ENCODE measurements around the gene XRCC6.

DNA sequence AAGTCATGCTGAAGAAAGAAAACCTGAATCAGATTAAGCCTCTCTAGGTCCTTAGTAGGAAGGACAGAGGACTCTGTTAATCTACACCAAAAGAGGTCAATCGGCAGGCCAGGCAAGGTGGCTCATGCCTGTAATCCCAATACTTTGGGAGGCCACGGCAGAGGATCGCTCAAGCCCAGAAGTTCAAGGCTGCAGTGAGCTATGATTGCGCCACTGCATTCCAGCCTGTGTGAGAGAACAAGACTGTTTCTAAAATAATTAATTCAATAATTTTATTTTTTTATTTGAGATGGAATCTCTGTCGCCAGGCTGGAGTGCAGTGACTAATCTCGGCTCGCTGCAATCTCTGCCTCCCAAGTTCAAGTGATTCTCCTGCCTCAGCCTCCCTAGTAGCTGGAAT, 4.5 kb downstream of the XRCC6 start:
- no peak for TF ChIP-seq POLR2A (IDR thresholded peaks at IDR 0.05; ENCODE audit: borderline replicate concordance, extremely low read depth, insufficient read depth, insufficient read length)
- TF ChIP-seq EZH2phosphoT487 (IDR thresholded peaks at IDR 0.05; ENCODE audit: borderline replicate concordance) = no peak
- TF ChIP-seq, protein P1, sequence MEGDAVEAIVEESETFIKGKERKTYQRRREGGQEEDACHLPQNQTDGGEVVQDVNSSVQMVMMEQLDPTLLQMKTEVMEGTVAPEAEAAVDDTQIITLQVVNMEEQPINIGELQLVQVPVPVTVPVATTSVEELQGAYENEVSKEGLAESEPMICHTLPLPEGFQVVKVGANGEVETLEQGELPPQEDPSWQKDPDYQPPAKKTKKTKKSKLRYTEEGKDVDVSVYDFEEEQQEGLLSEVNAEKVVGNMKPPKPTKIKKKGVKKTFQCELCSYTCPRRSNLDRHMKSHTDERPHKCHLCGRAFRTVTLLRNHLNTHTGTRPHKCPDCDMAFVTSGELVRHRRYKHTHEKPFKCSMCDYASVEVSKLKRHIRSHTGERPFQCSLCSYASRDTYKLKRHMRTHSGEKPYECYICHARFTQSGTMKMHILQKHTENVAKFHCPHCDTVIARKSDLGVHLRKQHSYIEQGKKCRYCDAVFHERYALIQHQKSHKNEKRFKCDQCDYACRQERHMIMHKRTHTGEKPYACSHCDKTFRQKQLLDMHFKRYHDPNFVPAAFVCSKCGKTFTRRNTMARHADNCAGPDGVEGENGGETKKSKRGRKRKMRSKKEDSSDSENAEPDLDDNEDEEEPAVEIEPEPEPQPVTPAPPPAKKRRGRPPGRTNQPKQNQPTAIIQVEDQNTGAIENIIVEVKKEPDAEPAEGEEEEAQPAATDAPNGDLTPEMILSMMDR (IDR thresholded peaks at IDR 0.05 in 2 of 3, conservative IDR thresholded peaks at IDR 0.05 in 1 of 3; ENCODE audit: borderline replicate concordance in 1 of 3, insufficient read depth in 1 of 3, low read depth in 2 of 3, low read length in 2 of 3) = no peak
- TF ChIP-seq EZH2 (IDR thresholded peaks at IDR 0.05) = no peak
- no peak for TF ChIP-seq EGR1 (IDR thresholded peaks at IDR 0.05; ENCODE audit: low read depth)
